Measurements from ENCODE around the gene CDHR4. TPM values are rescaled to one million over a fixed set of nuclear protein-coding genes. Genes with fewer than 3 reads are reported as not detected.

CDHR4 gene
- total RNA-seq, 6 experiments from 2014 or later = not detected

GRCh38 chr3:49787536-49787935 is 12.1 kb downstream of the CDHR4 start:
- intact Hi-C loops (cut with DNase I) = no loop called here
- H3K27ac ChIP-seq = peak overlapping the region in 2 of 3 donors; percentile 96

GRCh38 chr3:49787182-49787464 is 12.6 kb downstream of the CDHR4 start:
- peak overlapping the region; percentile 87 to 96 (median 96) for H3K27ac ChIP-seq
- DNase-seq = no peak
- 56% methylated on average over 2 of the region's 3 CpGs for WGBS (ENCODE audit: insufficient coverage, low coverage, low lambda C conversion rate, missing lambda C conversion rate)
- H3K9me3 ChIP-seq = no peaks in the 10 kb centered on the region
- TF ChIP-seq POLR2A (IDR thresholded peaks at IDR 0.05) = no peak
- no peak for TF ChIP-seq CTCF (IDR thresholded peaks at IDR 0.05)
- no peak for ATAC-seq
- H3K4me3 ChIP-seq = no peak overlapping the region
- no peaks in the 10 kb centered on the region for H3K36me3 ChIP-seq
- intact Hi-C loops (cut with DNase I) = no loop called here
- H3K27me3 ChIP-seq = no peaks in the 10 kb centered on the region
- peaks cover 0 to 10% (median 5%) of the 10 kb centered on the region in 4 donors for H3K4me1 ChIP-seq

More at GRCh38 chr3:49787536-49787935, 12.1 kb downstream of the CDHR4 start:
- Histone ChIP-seq H3K27me3 (no peaks in the 10 kb centered on the region), H3K9me3 (no peaks in the 10 kb centered on the region), H3K36me3 (no peaks in the 10 kb centered on the region), H3K4me3 (no peak overlapping the region), H3K4me1 (peaks cover 0 to 10% (median 5%) of the 10 kb centered on the region in 4 donors)
- DNase-seq (no peak), ATAC-seq (no peak)
- 77% methylated on average over 4 of the region's 5 CpGs for WGBS (ENCODE audit: insufficient coverage, low coverage, low lambda C conversion rate, missing lambda C conversion rate)
- TF ChIP-seq POLR2A (IDR thresholded peaks at IDR 0.05) (no peak), CTCF (IDR thresholded peaks at IDR 0.05) (no peak)

GRCh38 chr3:49786357-49787181 is 13.1 kb downstream of the CDHR4 start, which contains the start of gene IP6K1:
Gene IP6K1 (minus strand): TSS chr3:49786542. CDS start chr3:49748040, 38,502 bp downstream.
- H3K36me3 ChIP-seq = peaks cover 0 to 2% (median under 1%) of the 10 kb centered on the region in 4 donors
- WGBS (ENCODE audit: insufficient coverage, low coverage, low lambda C conversion rate, missing lambda C conversion rate) = 5% methylated on average over 11 of the region's 55 CpGs
- intact Hi-C loops (cut with DNase I) = no loop called here

More at GRCh38 chr3:49786357-49787181, 13.1 kb downstream of the CDHR4 start, which contains the start of gene IP6K1:
- DNase-seq = peak; percentile 100
- Histone ChIP-seq H3K4me3 (peak within 1 kb of the TSS; percentile 75 to 96 (median 95)), H3K4me1 (peaks cover 0 to 12% (median 6%) of the 10 kb centered on the region in 4 donors), H3K9me3 (no peaks in the 10 kb centered on the region), H3K27ac (peak within 1 kb of the TSS; percentile 87 to 96 (median 96)), H3K27me3 (no peaks in the 10 kb centered on the region)
- TF ChIP-seq CTCF (IDR thresholded peaks at IDR 0.05) = peak in 2 of 4 donors; percentile 7 to 8
- TF ChIP-seq POLR2A (IDR thresholded peaks at IDR 0.05) = peak; percentile 79
- ATAC-seq = peak; percentile 99

Measured in right lobe of liver (tissue), 6 donors.